ENCODE measurements around the gene ATP10D.

The ATP10D gene

DNA sequence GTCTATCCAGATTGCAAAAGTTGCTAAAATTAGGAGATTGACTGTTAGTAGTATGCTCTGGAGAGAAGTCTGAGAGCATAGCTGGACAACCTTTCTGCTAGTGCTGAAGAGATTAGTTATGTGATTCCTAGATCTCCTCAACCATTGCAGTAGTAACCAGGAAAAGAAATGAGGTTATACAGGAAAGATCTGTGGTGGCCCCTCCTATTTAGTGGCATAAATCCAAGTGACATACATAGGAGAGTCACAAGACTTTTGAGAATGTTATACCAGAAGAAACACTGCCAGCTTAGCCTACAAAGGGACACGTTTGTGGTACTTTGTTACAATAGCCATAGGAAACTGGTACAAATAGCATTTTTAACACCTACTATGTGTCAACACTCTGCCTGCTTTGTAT is 105.2 kb downstream of the ATP10D start:
- DNase-seq (ENCODE audit: low spot score): no peak

DNA sequence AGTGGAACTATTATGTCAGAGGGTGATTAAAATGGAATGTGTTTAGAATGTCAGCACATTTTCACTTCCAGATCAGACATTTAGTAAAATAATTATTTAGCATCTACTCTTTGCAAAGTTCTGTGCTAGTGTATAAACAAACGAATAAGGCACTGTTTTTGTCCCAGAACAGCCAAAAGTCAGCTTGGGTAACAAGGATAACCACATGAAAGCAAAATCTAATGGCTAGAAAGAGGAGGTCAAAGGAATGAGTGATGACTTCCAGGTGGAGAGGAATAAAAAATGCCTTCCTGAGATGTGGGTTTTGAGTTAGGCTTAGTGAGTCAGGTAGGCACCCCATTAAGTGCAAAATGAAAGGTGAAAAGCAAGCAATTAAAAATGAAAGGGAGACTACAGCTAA is 112.6 kb downstream of the ATP10D start:
- no peak for DNase-seq (ENCODE audit: low spot score)

DNA sequence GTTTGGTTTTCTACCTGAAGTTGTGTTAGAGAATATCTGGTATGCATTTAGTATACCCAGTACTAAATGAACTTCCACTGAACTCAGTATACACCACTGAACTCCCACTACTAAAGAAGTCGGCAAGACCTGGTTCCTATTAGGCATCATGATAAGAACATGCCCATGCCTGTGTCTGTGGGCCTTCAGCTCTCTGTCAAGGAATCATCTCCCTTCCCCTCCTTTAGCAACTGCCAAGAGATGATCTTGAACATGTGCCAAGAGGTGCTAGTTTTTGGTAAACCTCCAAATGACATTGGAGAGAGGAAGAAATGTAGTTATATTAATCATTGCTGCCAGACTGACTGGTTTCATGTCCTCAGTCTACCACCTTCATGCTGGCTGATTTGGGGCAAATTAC is 113.2 kb downstream of the ATP10D start:
- DNase-seq (ENCODE audit: low spot score): no peak

DNA sequence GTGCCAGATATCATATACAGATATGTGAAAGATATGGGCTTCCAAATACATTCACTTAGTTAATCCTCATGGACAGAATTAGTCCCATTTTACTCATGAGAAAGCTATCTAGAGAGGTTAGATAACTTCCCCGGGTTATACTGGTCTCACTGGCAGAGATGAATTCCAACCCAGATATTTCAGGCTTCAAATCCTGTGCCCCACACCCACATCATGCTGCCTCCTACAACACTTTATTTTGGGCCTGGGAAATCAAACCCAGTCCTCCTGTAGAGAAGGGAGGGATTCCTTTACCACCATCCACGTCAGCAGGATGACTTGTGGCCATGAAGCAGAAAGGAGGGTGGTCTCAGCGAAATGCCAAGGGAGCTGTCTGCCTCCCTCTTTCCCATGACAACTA is 113.8 kb downstream of the ATP10D start:
- DNase-seq (ENCODE audit: low spot score): no peak

DNA sequence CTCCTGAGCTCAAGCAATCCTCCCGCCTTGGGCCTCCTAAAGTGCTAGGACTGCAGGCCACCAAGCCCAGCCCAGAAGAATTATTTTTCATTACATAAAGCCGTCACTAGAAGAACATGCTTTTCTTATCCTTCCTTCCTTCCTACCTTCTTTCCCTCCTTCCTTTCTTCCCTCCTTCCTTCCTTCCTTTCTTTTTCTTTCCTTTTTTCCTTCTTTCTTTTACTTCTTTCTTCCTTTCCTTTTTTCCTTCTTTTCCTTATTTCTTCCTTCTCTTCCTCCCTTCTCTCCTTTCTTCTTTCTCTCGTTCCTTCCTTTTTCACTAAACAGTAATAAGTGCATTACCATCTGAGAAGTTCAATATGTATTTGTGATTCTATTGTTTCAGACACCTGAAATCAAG is 121.4 kb downstream of the ATP10D start:
- no peak for DNase-seq (ENCODE audit: low spot score)

DNA sequence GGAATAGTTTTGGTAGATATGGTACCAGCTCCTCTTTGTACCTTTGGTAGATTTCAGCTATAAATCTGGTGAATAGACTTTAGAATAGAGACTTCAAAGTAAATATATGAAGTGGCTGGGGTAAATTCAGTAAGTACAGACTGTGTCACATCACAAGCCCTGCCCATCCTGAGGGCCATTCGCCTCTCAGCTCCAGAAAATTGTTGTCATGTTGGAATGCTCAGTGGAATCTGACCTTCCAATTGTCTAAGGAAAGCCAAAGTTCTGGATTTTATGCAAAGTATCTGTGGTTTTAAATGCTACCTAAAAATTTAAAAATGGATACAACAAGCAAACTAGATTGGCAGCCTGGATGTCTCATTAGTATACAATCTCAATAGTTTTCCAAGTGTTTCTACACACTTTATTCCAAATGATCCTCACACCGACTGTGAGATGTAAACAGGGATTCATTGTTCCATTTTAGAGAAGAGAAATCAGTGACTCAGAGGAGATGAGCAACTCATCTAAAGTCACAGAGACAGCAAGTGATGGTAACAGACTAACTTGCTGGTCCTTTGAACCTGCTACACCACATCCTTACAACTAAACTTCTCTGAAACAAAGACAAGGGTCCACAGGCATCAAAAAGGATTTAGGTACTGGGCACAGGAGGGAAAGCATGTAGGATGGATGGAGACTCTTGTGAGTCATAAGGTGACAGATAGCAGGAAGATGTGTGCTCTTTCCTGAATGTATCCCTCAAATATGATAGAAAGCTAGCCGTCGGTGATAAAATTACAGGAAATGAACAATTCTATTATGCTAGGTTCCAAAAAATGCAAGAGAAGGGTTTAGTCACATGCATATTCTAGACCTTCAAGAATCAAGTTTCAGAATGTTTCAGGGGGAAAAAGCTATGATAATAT is 127.3 kb downstream of the ATP10D start:
- no peak for DNase-seq (ENCODE audit: low spot score)

DNA sequence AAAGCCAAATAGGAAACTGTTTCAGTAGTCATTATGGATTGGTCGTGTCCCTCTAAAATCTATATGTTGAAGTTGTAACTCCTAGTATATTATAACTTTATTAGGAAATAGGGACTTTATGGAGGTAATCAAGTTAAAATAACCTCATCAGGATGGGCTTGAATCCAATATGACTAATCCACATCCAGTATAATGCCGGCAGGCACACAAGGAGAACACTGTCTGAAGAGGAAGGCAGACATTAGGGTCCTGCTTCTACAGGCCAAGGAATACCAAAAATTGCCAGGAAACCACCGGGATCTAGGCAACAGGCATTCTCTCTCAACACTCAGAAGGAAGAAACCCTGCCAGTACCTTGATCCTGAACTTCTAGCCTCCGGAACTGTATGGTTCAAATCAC is 130.3 kb downstream of the ATP10D start:
- DNase-seq (ENCODE audit: low spot score): no peak

DNA sequence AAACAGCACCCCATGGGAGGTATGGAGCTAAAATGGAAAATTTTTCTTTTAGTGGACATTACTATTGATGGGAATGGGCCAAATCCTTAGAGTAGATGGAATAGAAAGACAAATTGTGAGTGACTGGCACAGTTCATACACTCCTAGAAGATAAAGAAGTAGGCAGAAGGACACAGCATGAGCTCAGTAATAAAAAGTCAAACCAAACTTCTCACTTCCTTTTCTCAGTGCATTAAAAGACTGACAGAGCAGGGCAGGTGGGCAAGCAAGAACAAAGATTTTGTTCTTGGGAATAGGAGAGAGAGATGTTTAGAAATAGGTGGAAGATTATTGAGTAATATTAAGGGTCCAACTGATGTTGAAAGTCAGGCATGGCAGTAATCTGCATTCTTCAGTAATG is 132.5 kb downstream of the ATP10D start:
- no peak for DNase-seq (ENCODE audit: low spot score)

DNA sequence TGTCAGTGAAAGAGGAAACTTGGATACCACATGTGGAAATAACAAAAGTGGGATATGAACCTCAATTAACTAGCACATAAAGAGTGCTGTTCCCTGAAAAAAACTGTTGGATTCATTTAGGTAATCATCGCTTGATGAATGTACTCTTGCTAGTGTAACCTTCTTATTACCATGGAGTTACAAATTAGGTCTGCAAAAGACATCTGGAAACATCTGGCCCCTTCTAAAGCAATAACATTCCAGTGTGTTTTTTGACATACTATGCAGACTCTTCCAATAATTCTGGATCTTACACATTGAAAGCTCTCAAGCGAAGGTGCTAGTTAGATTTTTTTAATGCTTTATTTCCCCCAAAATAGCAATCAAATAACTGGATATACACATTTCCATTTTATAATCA is 134.6 kb downstream of the ATP10D start:
- DNase-seq (ENCODE audit: low spot score): no peak

DNA sequence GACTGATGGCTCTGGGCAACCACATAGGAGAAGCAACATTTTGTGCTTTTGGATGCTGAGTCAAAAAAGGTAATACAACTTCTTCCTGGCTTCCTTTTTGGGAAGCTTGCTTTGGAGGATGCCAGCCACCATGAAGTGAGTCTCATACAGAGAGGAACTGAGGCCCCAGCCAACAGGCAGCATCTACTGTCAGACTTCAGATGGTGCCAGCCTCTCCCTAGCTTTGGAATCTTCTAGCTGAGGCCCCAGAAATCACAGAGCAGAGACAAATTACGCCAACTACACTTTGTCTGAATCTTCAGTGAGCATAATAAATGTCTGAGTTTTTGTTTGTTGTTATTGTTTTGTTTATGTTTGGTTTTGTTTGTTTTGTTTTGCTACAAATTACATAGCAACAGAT is 136.1 kb downstream of the ATP10D start:
- no peak for DNase-seq (ENCODE audit: low spot score)

DNA sequence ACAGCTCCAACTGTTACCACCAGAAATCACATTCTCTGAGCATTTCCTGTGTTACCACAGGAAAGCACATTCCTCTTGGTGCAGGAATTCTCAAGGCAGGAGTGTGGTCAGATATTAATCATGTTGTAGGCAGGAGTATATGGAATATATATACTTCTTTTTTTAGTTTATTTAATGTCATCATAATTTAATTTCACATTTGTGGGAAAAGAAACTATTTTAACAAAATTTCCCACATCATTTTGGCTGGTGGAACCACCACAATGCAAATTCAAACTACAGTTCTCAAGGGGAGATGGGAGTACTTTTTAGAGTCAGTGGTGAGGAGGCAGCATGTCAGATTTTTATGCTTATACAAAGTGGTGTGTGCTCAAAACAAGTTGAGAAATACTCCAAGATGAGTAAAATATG is 139.0 kb downstream of the ATP10D start:
- no peak for DNase-seq (ENCODE audit: low spot score)

DNA sequence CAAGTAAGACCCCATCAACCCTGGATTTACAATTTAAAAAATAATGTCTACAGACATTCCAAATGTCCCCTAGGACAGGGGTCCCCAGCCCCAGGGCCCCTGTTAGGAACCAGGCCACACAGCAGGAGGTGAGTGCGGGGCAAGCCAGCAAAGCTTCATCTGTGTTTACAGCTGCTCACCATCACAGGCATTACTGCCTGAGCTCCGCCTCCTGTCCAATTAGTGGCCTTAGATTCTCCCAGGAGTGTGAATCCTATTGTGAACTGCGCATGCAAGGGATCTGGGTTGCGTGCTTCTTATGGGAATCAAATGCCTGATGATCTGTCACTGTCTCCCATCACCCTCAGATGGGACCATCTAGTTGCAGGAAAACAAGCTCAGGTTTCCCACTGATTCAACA is 146.1 kb downstream of the ATP10D start:
- DNase-seq (ENCODE audit: low spot score): no peak

DNA sequence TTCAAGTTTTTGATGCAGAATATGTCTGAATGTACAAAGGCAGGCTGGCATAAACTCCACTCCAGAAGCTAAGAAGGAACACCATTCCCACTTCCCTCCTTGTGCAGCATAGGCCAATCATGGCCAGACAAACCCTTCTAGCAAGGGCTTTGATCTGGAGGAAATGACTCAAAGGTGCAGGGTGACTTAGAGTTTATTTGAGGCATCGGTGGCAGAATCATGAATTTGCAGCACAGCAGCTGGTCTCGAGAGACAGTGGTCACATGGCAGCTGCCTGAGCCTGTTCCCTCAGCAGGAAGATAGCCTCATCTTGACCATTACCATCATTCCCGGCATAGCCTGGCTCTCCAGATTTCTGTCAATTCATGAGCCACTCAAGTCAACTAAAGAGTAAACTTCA is 154.5 kb downstream of the ATP10D start:
- DNase-seq (ENCODE audit: low spot score): no peak

DNA sequence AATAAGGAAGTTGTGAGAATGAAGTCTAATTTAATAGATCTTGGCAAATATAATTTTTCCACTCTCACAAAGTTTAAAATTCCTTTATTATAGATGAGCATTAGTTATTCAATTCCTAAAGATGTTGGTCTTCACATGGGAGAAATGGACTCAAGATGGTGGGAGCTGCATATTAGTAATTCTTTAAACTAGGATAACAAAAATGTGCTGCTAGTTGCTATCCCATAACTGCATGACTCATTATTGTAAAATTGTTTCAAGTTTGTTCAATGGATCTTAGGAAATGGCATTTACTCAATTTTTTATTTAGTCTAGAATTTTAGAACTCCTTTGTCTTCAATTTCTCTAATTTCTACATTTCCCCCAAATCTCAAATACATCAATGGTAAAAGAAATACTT is 155.8 kb downstream of the ATP10D start:
- DNase-seq (ENCODE audit: low spot score): no peak

DNA sequence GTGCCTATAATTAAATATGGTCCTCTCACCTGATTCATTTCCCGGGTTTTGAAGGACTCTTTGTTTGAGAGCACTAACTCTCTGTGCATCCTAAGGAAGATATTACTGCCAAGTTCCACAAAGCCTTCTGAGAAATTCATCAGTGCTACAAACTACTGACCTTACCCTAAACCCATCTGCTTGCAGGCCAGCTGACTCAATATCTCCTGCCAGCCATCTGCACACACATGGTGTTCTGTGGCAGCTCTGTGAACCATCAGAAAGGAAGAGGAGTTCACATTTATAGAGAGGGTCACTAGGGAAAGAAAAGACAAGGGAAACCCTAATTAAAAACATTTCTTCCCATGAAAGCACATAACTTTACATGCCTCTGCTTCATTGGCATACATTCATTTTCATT is 156.7 kb downstream of the ATP10D start:
- no peak for DNase-seq (ENCODE audit: low spot score)

DNA sequence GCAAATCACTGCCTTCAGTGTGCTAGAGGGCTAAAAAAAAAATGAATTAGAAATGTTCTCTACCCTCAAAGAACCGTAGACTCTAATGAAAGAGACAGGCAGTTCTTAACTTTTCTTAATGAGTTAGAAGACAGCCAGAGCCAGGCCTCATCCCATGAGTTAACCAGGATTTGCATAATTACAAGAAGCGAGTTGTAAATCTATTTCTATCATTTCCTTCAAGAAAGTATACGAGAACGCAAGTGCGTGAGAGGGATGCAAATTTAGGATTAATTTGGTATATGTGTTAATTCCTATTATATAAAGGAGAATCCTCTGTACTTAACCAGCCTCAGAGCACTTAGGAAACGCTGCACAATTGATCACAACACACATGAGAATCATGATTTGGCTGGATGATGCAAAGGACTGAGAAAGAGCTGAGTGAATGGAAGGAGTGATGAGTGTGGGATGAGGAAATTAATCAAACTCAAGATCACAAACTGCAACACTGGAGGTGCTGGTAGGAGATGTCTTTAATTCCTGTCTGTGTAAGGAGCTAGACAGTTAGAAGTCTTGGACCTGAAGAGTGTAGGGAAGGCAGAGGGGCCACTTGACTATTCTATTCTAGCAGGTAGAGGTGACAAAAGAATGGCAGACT is 157.2 kb downstream of the ATP10D start:
- no peak for DNase-seq (ENCODE audit: low spot score)

Data from ecto neural progenitor cell (in vitro differentiated cells).